Right forelimb (tissue), 1 donor: ENCODE results near the gene RCAN3.
A peak's percentile ranks its signal among the peaks of the same experiment; 100 is the strongest.
"Not testable (repeated sequence)": the region's sequence is repeated elsewhere in the genome, so short reads cannot be mapped to it uniquely, and the experiment has no call there.

Source experiments
- DNase-seq: peaks from one replicate; pipeline ENCODE4 v3.0.0-alpha.2; 2018

The RCAN3 gene

GRCh38 chr1:24486331-24487065 is 16.1 kb upstream of the RCAN3 start:
- DNase-seq: no peak

GRCh38 chr1:24487455-24487854 is 15.2 kb upstream of the RCAN3 start:
- DNase-seq: no peak

- not testable (repeated sequence) for DNase-seq
Measured at GRCh38 chr1:24488159-24488558, 14.5 kb upstream of the RCAN3 start.

DNA sequence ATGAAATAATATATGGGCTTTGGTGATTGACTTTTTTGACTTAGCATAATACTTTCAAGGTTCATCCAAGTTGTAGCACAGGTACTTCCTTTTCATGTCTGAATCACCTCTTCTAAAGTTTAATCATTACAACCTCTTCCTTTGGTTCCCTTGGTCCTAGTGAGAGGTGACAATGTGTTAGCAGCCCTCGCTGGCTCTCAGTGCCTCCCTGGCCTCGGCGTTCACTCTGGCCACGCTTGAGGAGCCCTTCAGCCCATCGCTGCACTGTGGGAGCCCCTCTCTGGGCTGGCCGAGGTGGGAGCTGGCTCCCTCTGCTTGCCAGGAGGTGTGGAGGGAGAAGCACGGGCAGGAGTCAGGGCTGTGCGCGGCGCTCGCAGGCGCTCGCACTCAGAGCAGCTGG is 13.0 kb upstream of the RCAN3 start:
- no peak for DNase-seq

DNA sequence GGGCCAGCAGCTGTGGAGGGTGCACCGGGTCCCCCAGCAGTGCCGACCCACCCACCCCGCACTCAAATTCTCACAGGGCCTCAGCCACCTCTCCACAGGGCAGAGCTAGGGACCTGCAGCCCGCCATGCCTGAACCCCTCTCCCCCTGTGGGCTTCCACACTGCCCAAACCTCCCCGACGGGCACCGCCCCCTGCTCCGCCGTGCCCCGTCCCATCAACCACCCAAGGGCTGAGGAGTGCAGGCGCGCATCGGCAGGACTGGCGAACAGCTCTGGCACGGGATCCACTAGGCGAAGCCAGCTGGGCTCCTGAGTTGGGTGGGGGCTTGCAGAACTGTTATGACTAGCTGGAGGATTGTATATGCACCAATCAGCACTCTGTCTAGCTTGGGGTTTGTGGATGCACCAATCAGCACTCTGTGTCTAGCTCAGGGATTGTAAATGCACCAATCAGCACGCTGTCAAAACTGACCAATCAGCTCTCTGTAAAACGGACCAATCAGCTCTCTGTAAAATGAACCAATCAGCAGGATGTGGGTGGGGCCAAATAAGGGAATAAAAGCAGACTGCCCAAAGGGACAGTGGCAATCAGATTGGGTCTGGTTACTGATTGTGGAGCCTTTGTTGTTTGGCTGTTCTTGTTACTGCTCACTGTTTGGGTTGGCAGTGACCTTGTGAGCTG is 12.4 kb upstream of the RCAN3 start:
- no peak for DNase-seq

GRCh38 chr1:24491577-24492360 is 10.9 kb upstream of the RCAN3 start:
- no peak for DNase-seq

DNA sequence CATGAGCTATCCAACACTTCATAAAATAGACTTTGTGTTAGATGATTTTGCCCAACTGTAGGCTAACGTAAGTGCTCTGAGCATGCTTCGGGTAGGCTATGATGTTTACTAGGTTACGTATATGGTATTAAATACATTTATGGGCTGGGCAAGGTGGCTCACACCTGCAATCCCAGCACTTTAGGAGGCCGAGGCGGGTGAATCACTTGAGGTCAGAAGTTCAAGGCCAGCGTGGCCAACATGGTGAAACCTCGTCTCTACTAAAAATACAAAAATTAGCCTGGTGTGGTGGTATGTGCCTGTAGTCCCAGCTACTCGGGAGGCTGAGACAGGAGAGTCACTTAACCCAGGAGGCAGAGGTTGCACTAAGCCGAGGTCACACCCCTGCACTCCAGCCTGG is 9.7 kb upstream of the RCAN3 start:
- DNase-seq: not testable (repeated sequence)

GRCh38 chr1:24493785-24494184 is 8.9 kb upstream of the RCAN3 start:
- no peak for DNase-seq

- no peak for DNase-seq
Measured at GRCh38 chr1:24498589-24498988, 4.0 kb upstream of the RCAN3 start.

DNA sequence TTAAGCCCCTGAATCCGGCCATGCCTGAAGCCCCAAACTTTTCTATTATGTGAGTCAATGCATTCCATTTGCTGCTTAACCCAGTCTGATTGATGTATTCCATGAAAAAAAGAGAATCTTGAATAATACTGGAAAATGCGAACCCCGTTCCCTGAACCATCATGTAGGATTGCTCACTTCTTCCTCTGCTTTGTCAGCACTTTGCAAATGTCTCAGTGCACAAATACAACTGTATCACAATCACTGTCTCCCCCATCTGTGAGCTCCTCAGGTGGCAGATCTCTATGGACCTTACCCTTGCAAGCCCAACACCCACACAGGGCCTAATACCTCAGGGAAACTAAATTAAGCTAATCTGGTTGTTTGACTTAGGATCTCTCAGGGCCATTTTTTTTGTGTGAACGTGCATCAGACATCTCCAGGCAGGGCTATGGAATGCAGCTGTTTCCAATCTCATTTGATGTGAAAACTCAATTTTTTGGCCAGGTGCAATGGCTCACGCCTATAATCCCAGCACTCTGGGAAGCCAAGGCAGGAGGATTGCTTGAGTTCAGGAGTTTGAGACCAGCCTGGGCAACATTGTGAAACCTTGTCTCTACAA is 2.1 kb upstream of the RCAN3 start:
- no peak for DNase-seq

DNA sequence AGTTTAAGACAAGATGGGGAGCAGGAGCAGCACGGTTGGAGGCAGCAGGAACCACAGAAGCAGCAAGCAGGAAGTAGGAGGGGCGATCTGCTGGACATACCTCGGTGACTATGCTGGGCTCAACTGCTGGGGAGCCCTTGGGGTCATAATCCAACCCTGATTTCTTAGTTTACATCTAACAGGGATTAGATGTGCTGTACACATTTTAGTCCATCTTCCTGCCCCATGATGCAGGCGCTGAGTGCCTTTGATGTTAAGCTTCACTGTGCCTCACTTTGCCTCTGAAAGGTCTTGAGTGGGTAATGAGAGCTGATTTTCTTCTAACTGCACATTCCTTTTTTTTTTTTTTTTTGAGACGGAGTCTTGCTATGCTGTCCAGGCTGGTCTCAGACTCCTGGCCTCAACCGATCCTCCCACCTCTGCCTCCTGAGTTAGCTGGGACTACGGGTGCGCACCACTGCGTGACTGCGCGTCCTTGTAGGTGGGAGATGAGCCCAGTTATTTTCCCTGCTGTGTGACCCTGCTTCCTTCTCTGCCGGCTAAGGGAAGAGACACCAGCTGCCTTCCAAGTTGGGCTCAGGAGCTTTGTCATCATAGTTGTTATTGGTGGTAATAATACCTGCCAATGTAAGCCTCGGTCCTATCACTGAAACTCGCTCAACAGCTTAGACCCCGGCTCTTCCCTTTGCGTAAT is 1.1 kb upstream of the RCAN3 start:
- DNase-seq: no peak

DNA sequence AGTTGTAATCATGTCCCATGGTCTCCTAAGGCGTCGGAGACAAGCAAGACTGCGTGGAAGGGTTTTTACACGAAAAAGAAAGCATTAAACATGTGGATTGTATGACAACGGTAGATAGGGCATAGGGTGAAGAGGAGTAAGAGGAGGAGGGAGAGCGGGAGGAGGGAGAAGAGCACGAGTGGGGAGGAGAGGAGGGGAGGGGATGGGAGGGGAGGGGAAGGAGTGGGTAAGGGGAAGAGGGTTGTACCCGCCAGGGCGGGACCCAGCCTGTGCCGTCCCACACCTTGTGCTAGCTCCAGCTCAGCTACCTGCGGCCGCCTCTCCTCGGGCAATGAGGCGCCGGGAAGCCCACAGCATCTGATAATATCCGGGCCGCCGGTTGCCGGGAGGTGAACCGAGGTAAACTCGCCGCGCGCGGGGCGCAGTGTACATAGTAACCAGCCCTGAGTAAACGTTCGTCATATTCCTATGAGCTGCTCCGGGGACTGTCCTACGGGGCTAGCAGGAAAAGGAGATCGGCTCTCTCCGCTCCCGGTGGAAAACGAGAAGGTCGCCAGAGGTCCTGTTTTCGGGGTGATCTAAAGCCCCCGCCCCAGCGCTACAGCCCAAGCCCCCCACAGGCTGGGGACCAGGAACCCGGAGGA is 449 bp upstream of the RCAN3 start:
- DNase-seq: peak; percentile 74

- no peak for DNase-seq
Measured at GRCh38 chr1:24503059-24503751, 569 bp downstream of the RCAN3 start.

DNA sequence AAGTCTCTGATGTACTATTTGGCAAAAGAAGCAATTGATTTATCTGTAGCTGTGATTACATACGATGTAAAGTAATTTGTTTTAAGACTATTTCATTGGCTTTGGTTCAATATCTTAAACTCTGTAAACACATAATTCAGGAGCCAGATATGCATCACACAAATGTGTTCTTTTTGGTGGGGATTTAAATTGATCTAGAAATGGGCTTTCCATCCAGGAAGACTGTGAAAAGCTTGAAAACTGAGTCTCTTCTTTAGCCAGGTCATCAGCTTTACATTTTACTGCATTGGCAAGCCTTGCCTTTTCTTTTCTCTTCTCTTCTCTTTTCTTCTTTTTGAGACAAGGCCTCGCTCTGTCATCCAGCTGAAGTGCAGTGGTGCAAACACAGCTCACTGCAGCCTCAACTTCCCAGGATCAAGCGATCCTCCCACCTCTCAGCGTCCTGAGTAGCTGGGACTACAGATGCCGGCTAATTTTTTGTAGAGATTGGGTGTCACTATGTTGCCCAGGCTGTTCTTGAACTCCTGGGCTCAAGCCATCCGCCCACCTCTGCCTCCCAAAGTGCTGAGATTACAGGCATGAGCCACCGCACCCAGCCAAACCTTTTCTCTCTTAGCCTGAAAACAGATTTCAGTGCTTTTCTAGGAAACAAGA is 1.4 kb downstream of the RCAN3 start:
- DNase-seq: no peak

DNA sequence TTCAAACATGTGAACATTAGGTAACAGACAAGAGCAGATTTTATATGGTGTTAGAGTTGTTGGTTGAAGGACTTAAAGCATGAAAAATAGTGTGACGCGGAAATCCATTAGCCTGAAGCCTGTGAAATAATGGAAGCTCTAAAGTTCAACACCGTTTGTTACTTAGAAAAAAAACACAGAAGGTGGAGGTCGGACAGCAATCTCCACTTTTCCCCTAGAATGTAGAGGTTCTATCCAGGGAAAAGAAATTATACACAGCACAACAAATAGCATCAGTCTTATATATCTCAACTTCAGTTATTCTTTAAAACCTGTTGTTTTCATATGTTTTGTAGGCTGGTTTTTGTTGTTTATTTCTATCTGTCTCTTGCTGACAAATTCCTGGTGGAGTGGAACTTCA is 1.9 kb downstream of the RCAN3 start:
- DNase-seq: no peak

GRCh38 chr1:24505816-24506215 is 3.2 kb downstream of the RCAN3 start:
- no peak for DNase-seq

GRCh38 chr1:24506691-24507381 is 4.2 kb downstream of the RCAN3 start:
- no peak for DNase-seq

DNA sequence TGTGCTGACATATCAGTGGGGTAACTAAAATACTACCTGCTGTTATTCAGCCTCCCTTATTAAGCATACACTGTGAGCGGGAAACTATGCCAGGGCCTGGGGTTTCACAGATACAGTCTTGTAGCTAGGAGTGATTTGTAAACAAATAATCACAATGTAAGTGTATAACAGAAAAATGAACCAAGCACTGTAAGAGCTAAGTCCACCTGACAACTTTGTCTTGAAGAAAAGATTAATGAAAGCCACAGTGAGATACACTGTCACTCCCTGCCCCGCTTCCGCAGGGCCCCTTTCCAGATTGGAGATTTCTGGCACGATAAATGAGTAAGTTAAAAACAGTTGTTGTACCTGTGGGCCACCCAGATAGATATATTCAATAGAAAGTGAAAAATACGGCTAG is 4.8 kb downstream of the RCAN3 start:
- DNase-seq: no peak

DNA sequence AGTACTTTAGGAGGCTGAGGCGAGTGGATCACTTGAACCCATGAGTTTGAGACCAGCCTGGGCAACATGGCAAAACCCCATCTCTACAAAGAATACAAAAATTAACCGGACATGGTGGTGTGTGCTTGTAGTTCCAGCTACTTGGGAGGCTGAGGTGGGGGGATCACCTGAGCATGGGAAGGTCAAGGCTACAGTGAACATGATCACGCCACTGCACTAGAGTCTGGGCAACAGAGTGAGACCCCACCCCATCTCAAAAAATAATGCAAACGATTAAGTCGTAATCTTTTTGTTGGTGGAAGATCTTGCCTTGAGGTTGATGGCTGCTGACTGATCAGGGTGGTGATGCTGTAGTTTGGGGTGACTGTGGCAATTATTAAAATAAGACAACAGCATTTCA is 6.3 kb downstream of the RCAN3 start:
- DNase-seq: no peak

DNA sequence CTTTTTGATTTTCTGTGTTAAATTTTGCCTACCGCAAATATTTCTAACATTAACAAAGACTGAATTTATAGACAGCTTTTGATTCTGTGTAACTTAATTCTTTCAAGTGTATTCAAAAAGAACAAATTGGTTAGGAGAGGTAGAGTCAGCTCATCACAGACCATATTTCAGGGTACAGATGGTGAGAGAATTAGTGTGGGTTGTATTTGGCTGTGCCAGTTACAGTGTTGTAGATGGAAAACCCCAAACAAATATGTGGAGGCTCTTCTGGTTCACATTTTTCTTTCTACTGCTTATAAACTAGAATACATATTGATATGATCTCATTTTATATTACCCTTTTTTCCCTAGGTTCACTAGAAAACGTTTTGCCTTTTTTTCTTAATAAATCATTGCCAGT is 11.1 kb downstream of the RCAN3 start:
- DNase-seq: no peak

DNA sequence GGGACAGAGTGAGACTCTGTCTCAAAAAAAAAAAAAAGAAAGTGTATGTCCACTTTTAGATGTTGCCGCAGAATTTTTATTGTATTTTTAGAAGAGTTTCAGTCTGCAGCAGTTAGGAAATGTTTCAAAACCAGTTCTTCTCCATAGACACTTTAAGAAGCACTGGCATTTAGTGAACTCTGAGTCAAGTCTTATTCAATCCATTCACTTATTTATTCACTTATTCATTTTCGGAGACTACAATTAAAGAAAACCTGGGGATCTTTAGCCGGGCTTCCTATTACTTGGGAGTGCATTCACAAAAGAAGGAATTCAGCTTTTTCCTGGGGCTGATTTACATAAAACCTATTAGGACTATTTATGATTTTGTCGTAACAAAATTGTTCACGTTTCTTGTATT is 12.3 kb downstream of the RCAN3 start:
- DNase-seq: no peak
